Measurements from ENCODE around the gene NOP56. TPM values are rescaled to one million over a fixed set of nuclear protein-coding genes. Genes with fewer than 3 reads are reported as not detected.

The NOP56 gene
- polyA plus RNA-seq, 1 experiment, result 131 TPM

DNA sequence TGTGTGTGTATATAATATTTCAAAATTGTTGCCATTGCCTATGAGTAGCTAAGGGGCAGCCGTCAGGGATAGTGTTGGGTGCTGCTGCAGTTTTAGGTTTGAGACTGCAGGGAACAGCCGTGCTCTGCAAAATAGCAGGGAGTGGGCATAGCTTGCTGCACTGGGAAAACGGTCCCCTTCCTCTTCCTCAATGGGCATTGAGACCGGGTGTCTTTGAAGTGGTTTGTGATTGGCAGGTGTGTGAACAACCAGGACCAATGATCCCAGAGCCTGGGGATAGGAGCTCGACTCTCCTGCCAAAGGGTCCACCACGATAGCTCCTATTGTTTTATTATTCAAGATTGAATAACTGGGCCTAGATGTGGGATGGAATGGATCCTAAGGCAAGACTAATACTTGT, 35.1 kb downstream of the NOP56 start:
- Histone ChIP-seq H3K27me3 (ENCODE audit: control insufficient read depth, insufficient read depth, low read length) (peaks cover 18% of the 10 kb centered on the region), H3K4me3 (ENCODE audit: low read depth, low read length) (no peak overlapping the region), H3K36me3 (ENCODE audit: control insufficient read depth, insufficient read depth, low read length) (no peaks in the 10 kb centered on the region)
- POLR2A ChIA-PET, result no interaction called here
- TF ChIP-seq, protein P1, sequence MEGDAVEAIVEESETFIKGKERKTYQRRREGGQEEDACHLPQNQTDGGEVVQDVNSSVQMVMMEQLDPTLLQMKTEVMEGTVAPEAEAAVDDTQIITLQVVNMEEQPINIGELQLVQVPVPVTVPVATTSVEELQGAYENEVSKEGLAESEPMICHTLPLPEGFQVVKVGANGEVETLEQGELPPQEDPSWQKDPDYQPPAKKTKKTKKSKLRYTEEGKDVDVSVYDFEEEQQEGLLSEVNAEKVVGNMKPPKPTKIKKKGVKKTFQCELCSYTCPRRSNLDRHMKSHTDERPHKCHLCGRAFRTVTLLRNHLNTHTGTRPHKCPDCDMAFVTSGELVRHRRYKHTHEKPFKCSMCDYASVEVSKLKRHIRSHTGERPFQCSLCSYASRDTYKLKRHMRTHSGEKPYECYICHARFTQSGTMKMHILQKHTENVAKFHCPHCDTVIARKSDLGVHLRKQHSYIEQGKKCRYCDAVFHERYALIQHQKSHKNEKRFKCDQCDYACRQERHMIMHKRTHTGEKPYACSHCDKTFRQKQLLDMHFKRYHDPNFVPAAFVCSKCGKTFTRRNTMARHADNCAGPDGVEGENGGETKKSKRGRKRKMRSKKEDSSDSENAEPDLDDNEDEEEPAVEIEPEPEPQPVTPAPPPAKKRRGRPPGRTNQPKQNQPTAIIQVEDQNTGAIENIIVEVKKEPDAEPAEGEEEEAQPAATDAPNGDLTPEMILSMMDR (IDR thresholded peaks at IDR 0.05; ENCODE audit: insufficient read depth, low read depth, low read length), result no peak
- no peak for DNase-seq (ENCODE audit: low read depth)
- CTCF ChIA-PET, result interaction anchor here (2.4 to 3.1 kb wide), 2 partner anchors 12 to 65 kb away, joined by 11 read pairs; no protein-coding TSS in a partner anchor

DNA sequence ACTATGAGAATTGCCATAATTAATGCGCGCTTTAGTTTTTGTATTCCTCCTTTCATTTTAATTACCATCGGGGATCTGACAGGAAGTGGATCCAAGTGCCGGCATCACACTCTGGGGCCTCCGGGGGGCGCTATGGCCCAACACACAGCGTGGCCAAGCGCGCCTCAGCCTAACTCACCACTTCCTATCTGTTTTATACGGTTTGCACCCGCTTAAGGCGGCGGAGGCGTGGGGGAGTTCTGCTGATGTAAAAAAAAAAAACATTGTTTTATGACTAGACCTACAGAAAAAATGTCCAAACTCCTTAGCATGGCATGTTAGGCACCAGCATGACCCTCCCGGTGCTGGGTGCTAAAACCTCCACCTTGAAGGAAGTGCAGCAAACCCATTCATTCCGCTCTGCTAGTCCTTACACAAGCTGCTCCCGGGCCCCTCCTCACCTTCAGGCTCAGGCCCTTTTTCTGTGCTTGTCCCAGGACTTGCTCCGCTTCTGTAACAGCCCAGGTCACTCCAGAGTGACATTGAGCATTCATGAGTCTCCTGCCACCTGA, 35.7 kb downstream of the NOP56 start:
- H3K4me3 ChIP-seq (ENCODE audit: low read depth, low read length), result no peak overlapping the region
- no peak for DNase-seq (ENCODE audit: low read depth)
- H3K27me3 ChIP-seq (ENCODE audit: control insufficient read depth, insufficient read depth, low read length), result peaks cover 18% of the 10 kb centered on the region
- no peaks in the 10 kb centered on the region for H3K36me3 ChIP-seq (ENCODE audit: control insufficient read depth, insufficient read depth, low read length)
- CTCF ChIA-PET, result interaction anchor here (0.6 to 3.1 kb wide), 6 partner anchors 13 to 324 kb away, joined by 3 to 11 read pairs (median 4); no protein-coding TSS in a partner anchor
- TF ChIP-seq, protein P1 (IDR thresholded peaks at IDR 0.05; ENCODE audit: insufficient read depth, low read depth, low read length), result peak; percentile 52
- POLR2A ChIA-PET, result no interaction called here

DNA sequence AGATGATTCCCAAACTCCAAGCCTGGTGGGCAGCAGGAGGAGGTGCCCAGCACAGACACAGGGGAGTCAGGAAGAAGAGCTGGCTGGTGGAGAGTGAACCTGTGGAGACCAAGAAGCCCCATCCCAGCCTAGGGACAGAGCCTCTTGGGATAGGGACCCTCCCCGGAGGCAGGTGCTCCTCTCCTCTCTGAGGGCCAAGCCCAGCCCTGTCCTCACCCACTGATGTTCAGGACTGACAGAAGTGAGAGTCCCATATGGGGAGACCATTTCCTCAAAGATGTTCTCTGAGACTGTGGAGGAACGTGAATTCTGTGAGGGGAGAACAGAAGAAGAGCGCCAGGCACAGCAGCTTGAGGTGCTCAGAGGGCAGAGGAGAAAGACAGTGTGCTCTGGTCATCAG, 37.8 kb downstream of the NOP56 start:
- ChIA-PET POLR2A (no interaction called here), CTCF (interaction anchor here (1.3 kb wide), 1 partner anchor 162 kb away, joined by 3 read pairs; no protein-coding TSS in a partner anchor)
- DNase-seq (ENCODE audit: low read depth), result no peak

DNA sequence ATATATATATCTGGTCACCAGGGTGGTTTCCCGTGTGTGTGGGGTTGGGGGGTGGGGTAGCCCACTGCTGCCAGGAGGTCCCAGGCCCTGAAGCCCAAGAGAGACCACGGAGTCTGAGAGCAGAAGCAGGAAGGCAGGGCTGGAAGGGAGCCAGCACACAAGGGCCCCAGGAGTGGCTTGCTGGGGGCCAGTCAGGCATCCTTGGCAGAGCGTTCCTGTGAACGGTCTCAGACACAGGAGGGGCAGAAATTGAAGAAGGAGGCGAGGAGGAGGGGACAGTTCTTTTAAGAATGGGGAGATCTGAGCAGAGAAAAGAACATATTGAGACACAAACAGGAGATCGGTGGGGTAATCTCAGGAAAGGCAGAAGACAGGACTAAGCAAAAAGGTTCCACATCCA, 38.3 kb downstream of the NOP56 start:
- TF ChIP-seq, protein P1 (IDR thresholded peaks at IDR 0.05; ENCODE audit: insufficient read depth, low read depth, low read length), result no peak
- DNase-seq (ENCODE audit: low read depth), result no peak
- no peak overlapping the region for H3K4me3 ChIP-seq (ENCODE audit: low read depth, low read length)
- CTCF ChIA-PET, result no interaction called here
- peaks cover 26% of the 10 kb centered on the region for H3K27me3 ChIP-seq (ENCODE audit: control insufficient read depth, insufficient read depth, low read length)
- no peaks in the 10 kb centered on the region for H3K36me3 ChIP-seq (ENCODE audit: control insufficient read depth, insufficient read depth, low read length)
- POLR2A ChIA-PET, result no interaction called here

More for the DNA sequence above, 37.8 kb downstream of the NOP56 start:
- TF ChIP-seq, protein P1 (IDR thresholded peaks at IDR 0.05; ENCODE audit: insufficient read depth, low read depth, low read length), result no peak
- H3K36me3 ChIP-seq (ENCODE audit: control insufficient read depth, insufficient read depth, low read length), result no peaks in the 10 kb centered on the region
- H3K27me3 ChIP-seq (ENCODE audit: control insufficient read depth, insufficient read depth, low read length), result peaks cover 24% of the 10 kb centered on the region
- no peak overlapping the region for H3K4me3 ChIP-seq (ENCODE audit: low read depth, low read length)

DNA sequence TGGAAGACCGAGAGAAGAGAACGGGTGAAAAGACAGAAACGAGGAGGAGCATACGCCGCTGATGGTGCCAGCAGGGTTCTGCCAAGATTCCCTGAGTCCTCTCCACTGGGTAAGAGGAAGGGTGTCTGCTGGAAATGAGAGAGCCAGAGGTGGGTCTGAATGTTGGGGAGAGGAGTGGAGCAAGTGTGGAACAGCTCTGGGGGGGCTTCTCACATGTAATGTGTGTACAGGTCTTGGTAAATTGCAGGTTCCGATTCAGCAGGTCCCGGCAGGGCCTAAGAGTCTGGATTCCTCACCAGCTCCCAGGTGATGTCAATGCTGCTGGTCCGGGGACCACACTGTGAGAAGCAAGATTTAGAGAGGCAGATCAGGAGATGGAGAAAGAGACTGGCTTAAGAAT, 38.7 kb downstream of the NOP56 start:
- ChIA-PET POLR2A (no interaction called here), CTCF (no interaction called here)
- TF ChIP-seq, protein P1 (IDR thresholded peaks at IDR 0.05; ENCODE audit: insufficient read depth, low read depth, low read length), result no peak
- DNase-seq (ENCODE audit: low read depth), result no peak
- Histone ChIP-seq H3K36me3 (ENCODE audit: control insufficient read depth, insufficient read depth, low read length) (no peaks in the 10 kb centered on the region), H3K4me3 (ENCODE audit: low read depth, low read length) (no peak overlapping the region), H3K27me3 (ENCODE audit: control insufficient read depth, insufficient read depth, low read length) (peaks cover 26% of the 10 kb centered on the region)

Measured in BJ (cell line).